Measurements from ENCODE around the gene DCANP1.

DCANP1 gene

DNA sequence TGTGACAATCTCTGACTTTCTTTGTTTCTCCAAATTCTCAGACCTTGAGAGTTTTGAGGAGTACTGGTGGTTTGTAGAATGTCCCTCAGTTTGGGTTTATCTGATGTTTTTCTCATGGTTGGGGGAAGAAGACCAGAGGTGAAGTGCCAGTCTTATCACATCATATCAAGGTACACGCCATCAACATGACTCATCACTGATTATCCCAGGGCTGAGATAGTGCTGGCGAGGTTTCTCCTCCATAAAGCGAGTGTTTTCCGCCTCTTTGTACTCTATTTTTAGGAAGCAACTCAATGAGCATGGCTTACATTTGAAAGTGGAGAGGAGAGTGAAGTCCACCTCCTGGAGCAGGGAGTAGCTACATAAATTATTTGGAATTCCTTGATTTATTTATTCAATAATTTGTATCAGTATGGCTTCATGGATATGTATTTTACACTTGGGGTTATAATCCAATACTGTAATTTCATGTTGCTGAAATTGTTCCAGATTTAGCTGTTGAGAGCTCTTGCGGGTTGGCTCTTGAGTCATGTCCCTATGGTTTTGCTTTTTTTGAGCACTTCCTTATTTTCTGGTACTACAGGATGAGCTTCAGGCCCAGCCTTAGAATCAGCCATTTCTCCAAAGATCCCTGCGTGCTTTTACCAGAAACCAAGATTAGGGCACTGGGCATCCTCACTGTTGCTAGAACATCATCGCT is 23.9 kb downstream of the DCANP1 start:
- DNase-seq (ENCODE audit: low spot score) = no peak

DNA sequence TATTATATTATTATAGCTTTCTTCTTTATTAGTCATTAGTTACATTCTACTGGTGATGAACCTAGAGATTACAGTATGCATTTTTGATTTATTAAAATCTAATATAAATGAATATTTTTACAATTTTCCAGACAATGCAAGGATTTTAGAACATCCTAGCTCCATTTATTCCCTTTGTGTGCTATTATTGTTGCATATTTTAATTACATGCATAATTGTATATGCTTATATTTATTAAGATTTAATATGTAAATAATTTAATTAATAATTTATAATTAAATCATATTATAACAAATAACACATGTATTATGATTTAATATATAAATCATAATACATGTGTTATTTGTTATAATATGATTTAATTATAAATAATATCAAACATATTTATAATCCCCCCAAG is 24.7 kb downstream of the DCANP1 start:
- no peak for DNase-seq (ENCODE audit: low spot score)

DNA sequence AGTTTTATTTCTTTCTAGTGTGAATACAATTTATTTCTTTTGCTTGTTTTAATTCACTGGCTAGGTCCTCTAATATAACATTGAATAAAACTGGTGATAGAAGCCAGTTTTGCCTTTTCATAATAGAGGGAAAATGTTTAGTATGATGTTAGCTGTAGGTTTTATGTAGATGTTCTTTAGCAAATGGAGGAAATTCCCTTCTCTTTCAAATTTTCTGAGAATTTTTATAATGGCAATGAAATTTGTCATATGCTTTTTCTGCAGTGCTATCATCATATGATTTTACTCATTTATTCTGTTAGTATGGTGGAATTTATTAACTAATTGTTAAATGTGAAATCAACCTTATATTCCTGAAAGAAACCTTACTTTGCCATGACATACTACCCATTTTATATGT is 30.1 kb downstream of the DCANP1 start:
- DNase-seq (ENCODE audit: low spot score) = no peak

- DNase-seq (ENCODE audit: low spot score) = no peak
These were observed 42.1 kb downstream of the DCANP1 start for GRCh38 chr5:135405082-135405481.

GRCh38 chr5:135402031-135402430 is 45.1 kb downstream of the DCANP1 start:
- DNase-seq (ENCODE audit: low spot score) = no peak

GRCh38 chr5:135400866-135401265 is 46.3 kb downstream of the DCANP1 start:
- no peak for DNase-seq (ENCODE audit: low spot score)

- no peak for DNase-seq (ENCODE audit: low spot score)
These were observed 47.2 kb downstream of the DCANP1 start for GRCh38 chr5:135399794-135400542.

DNA sequence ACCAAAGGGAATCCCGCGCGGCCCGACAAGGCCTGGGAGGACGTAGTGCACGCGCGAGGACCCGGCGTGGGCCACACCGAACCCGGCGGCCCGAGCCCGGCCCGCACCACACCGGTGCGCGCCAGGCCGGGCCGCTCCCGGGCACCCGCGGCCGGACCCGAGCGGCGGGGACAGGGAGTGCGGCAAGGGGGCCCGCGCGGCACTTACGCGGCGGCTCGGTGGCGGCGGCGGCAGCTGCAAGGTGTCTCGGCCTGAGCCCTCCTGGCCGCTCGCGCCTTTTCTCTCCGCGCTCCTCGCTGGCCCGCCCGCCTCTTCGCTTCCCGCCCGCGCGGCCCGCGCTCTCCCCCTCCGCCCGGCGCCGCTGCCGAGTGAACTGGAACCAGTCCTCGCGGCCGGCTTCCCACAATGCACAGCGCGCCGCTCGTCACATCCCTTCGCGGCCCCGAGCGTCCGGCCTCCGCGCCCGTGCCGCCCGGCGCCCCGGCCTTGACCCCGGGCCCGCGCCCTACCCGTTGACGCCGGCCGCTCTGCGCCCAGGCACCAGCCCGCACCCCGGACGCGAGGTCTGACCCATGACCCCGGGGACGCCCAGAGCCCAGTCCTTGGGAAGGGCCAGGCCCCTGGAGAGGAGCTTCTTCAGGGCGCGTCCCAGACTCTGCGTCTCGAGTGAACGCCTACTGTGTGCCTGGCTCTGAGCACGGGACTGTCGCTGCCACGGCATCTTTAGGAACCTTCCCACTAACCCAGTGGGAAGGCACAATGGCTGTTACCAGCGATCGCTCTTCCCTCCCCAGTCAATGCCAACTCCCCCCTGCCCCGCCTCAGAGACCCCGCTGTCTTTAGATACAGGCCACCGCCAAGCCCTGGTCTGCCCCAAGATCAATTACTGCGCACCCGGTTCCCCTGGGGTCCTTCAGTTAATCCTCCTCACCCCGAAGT is 48.0 kb downstream of the DCANP1 start, which contains the start of gene MACROH2A1:
Gene MACROH2A1 (minus strand): TSS at position 377 of the 939 bp plus-strand sequence. CDS start 10,138 bp downstream, outside the sequence.
- DNase-seq (ENCODE audit: low spot score) = peak; percentile 89

GRCh38 chr5:135398160-135398854 is 48.8 kb downstream of the DCANP1 start:
- no peak for DNase-seq (ENCODE audit: low spot score)

DNA sequence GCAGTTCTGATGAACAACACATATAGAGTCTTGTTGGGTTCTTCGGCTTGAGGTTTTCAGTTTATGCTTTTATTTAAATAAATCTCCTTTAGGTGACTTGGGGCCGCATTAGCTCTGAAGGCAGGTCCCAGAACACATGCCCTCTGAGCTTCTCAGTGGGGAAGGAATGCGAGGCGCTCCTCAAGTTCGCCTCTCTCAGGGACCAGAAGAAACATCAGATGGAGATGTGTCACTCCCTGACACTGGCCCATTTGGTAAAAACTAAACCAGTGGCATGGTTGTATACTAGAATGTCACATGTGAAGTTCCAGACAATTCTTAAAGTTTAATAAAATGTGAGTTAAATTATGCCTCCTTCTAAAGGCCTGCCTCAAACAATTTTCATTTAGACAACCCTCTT is 50.1 kb downstream of the DCANP1 start:
- DNase-seq (ENCODE audit: low spot score) = no peak

GRCh38 chr5:135396459-135397055 is 50.6 kb downstream of the DCANP1 start:
- DNase-seq (ENCODE audit: low spot score) = no peak

GRCh38 chr5:135395866-135396265 is 51.3 kb downstream of the DCANP1 start:
- no peak for DNase-seq (ENCODE audit: low spot score)

DNA sequence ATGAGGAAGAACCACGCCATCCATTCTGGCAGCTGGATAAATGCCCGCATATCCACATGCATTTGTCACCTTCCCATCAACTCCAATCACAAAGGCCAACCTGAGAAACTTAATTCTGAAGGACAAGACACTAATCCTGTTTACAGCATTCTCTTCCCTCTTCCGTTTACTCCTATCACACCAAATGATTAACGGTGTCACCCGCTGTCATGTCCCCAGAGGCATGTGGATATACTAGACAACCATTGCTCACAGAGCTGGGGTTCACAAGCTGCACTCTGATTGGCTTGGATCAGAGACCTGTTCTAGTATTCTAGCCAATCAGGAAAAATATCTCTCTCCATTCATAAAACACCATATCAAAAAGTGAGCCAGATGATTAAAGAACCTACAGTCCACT is 51.7 kb downstream of the DCANP1 start:
- DNase-seq (ENCODE audit: low spot score) = no peak

Data from putamen (tissue), 1 donor.